H1 (cell line): ENCODE results near the gene MSI2. TPM values are rescaled to one million over a fixed set of nuclear protein-coding genes. Genes with fewer than 3 reads are reported as not detected.

Experiments used
- CTCF ChIA-PET: fragments of 300-600 bp; sonication (Branson Sonifier 250); formaldehyde crosslinking; loops from one replicate; lab custom pipeline; 2021; ENCODE audit not compliant: partially characterized antibody; lab: Charles Lee
- POLR2A ChIA-PET: fragments of 300-600 bp; sonication (Branson Sonifier 250); formaldehyde crosslinking; loops from one replicate; lab custom pipeline; 2021; ENCODE audit warnings: inconsistent platforms; ENCODE audit not compliant: partially characterized antibody; lab: Charles Lee
- DNase-seq, 2 experiments: peaks; one replicate each; pipeline versions ENCODE4 v3.0.0 to v3.0.0-alpha.2; 2010 to 2022; ENCODE audit warnings: low spot score in 2 of 2, low read depth in 1 of 2, mixed read lengths in 1 of 2
- FAIRE-seq: peaks from 2 replicates; lab custom pipeline; 2011; peaks lifted over from hg19 to GRCh38; lab: Jason Lieb, UNC
- H2AFZ ChIP-seq: 2 replicates; pipeline ENCODE4 v1.8.1; 2012; ENCODE audit warnings: low read length, inconsistent platforms
- H2AK5ac ChIP-seq: 2 replicates; pipeline ENCODE4 v1.6.1; 2013; ENCODE audit warnings: low read depth, low read length
- H2BK120ac ChIP-seq: replicated peaks from 2 replicates; pipeline ENCODE3; 2013; ENCODE audit warnings: low read depth, low read length, inconsistent platforms
- H2BK12ac ChIP-seq: 2 replicates; pipeline ENCODE4 v1.6.1; 2013; ENCODE audit warnings: low read depth, low read length
- H2BK15ac ChIP-seq: 2 replicates; pipeline ENCODE4 v1.6.1; 2013; ENCODE audit warnings: low read length
- H2BK20ac ChIP-seq: 2 replicates; pipeline ENCODE4 v1.6.1; 2013; ENCODE audit warnings: low read length
- H2BK5ac ChIP-seq: 2 replicates; pipeline ENCODE4 v1.6.1; 2013; ENCODE audit warnings: low read depth, low read length
- H3K14ac ChIP-seq: 2 replicates; pipeline ENCODE4 v1.6.1; 2013; ENCODE audit warnings: inconsistent platforms; ENCODE audit not compliant: insufficient read length
- H3K18ac ChIP-seq: 2 replicates; pipeline ENCODE4 v1.6.1; 2013; ENCODE audit warnings: low read length; ENCODE audit errors: extremely low read depth
- H3K23ac ChIP-seq: 2 replicates; pipeline ENCODE4 v1.6.1; 2013; ENCODE audit warnings: inconsistent platforms; ENCODE audit not compliant: insufficient read length
- H3K23me2 ChIP-seq: 2 replicates; pipeline ENCODE4 v1.6.1; 2013; ENCODE audit warnings: low read depth, low read length
- H3K27ac ChIP-seq: 2 replicates; pipeline ENCODE4 v1.6.1; 2011; ENCODE audit warnings: low read depth, low read length, inconsistent platforms
- H3K27me3 ChIP-seq, 4 experiments: replicated peaks in 1 of 4; 1 replicate in 1 of 4; 2 replicates in 3 of 4; pipeline versions ENCODE4 v1.6.1 to v1.8.1; 2011 to 2013; ENCODE audit warnings: low read length in 3 of 4, mild to moderate bottlenecking in 3 of 4, inconsistent platforms in 2 of 4, mixed read lengths in 2 of 4, moderate library complexity in 1 of 4; ENCODE audit not compliant: control insufficient read depth in 3 of 4, insufficient read depth in 3 of 4; ENCODE audit errors: extremely low read depth in 1 of 4
- H3K36me3 ChIP-seq, 4 experiments: 2 replicates each; pipeline versions ENCODE4 v1.6.1 to v1.8.1; 2011 to 2013; ENCODE audit warnings: mild to moderate bottlenecking in 4 of 4, low read length in 3 of 4, moderate library complexity in 2 of 4, control low read depth in 1 of 4, inconsistent platforms in 1 of 4; ENCODE audit not compliant: insufficient read depth in 4 of 4, control insufficient read depth in 2 of 4
- H3K4ac ChIP-seq: replicated peaks from 2 replicates; pipeline ENCODE3; 2013; ENCODE audit warnings: low read length, low read depth, mixed read lengths, inconsistent platforms; ENCODE audit not compliant: insufficient read length
- H3K4me1 ChIP-seq, 4 experiments: replicated peaks in 1 of 4; 1 replicate in 1 of 4; 2 replicates in 3 of 4; pipeline versions ENCODE4 v1.6.1 to v1.8.1; 2011 to 2013; ENCODE audit warnings: low read length in 3 of 4, inconsistent platforms in 2 of 4, mixed read lengths in 1 of 4; ENCODE audit not compliant: insufficient read depth in 4 of 4, control insufficient read depth in 3 of 4
- H3K4me2 ChIP-seq, 2 experiments: 2 replicates each; pipeline versions ENCODE4 v1.6.1 to v1.8.1; 2011 to 2013; ENCODE audit warnings: low read depth in 2 of 2, low read length in 2 of 2, control low read depth in 1 of 2, inconsistent platforms in 1 of 2, mild to moderate bottlenecking in 1 of 2; ENCODE audit not compliant: insufficient read depth in 1 of 2
- H3K4me3 ChIP-seq, 4 experiments: fragments of 200-600, 300-600 bp in 1 of 4; sonication (generic), shearing (Covaris generic), sonication (Bioruptor Twin) in 1 of 4; 2 replicates each; pipeline versions ENCODE4 v1.5.1 to v1.8.1; 2011 to 2016; ENCODE audit warnings: low read length in 4 of 4, low read depth in 3 of 4, control low read depth in 2 of 4, inconsistent platforms in 2 of 4, mild to moderate bottlenecking in 2 of 4, mixed read lengths in 1 of 4, moderate library complexity in 1 of 4; ENCODE audit not compliant: insufficient read depth in 2 of 4; ENCODE audit errors: extremely low read depth in 1 of 4
- H3K56ac ChIP-seq: replicated peaks from 2 replicates; pipeline ENCODE3; 2013; ENCODE audit warnings: low read depth, mild to moderate bottlenecking, mixed read lengths, low read length, inconsistent platforms; ENCODE audit not compliant: insufficient read length
- H3K79me1 ChIP-seq: 2 replicates; pipeline ENCODE4 v1.6.1; 2013; ENCODE audit warnings: low read depth, low read length, control low read depth
- H3K79me2 ChIP-seq, 2 experiments: 2 replicates each; pipeline versions ENCODE4 v1.6.1 to v1.8.1; 2012 to 2013; ENCODE audit warnings: low read length in 2 of 2, mild to moderate bottlenecking in 2 of 2, inconsistent platforms in 1 of 2; ENCODE audit not compliant: insufficient read depth in 2 of 2, control insufficient read depth in 1 of 2
- H3K9ac ChIP-seq, 4 experiments: replicated peaks in 1 of 4; 1 replicate in 1 of 4; 2 replicates in 3 of 4; pipeline versions ENCODE4 v1.6.1 to v1.8.1; 2011 to 2013; ENCODE audit warnings: low read depth in 3 of 4, low read length in 3 of 4, control low read depth in 2 of 4, mild to moderate bottlenecking in 2 of 4, moderate library complexity in 2 of 4, inconsistent platforms in 1 of 4; ENCODE audit errors: extremely low read depth in 1 of 4
- H3K9me3 ChIP-seq, 2 experiments: 2 replicates each; pipeline versions ENCODE4 v1.6.1 to v1.8.1; 2012 to 2013; ENCODE audit warnings: mild to moderate bottlenecking in 2 of 2, moderate library complexity in 2 of 2, control low read depth in 1 of 2, inconsistent platforms in 1 of 2, low read depth in 1 of 2, low read length in 1 of 2, mixed read lengths in 1 of 2; ENCODE audit not compliant: insufficient read depth in 2 of 2
- H4K20me1 ChIP-seq, 2 experiments: replicated peaks in 1 of 2; 2 replicates each; pipeline versions ENCODE3 to v1.8.1; 2011 to 2013; ENCODE audit warnings: inconsistent platforms in 2 of 2, low read length in 2 of 2, mild to moderate bottlenecking in 1 of 2; ENCODE audit not compliant: insufficient read depth in 2 of 2, control insufficient read depth in 1 of 2
- H4K5ac ChIP-seq: 2 replicates; pipeline ENCODE4 v1.6.1; 2013; ENCODE audit warnings: low read length, low read depth, mixed read lengths, inconsistent platforms; ENCODE audit not compliant: insufficient read length
- H4K8ac ChIP-seq: 2 replicates; pipeline ENCODE4 v1.8.0; 2013; ENCODE audit warnings: mild to moderate bottlenecking, moderate library complexity, low read length, inconsistent platforms; ENCODE audit not compliant: insufficient read depth; ENCODE audit errors: extremely low read depth
- H4K91ac ChIP-seq: replicated peaks from 2 replicates; pipeline ENCODE3; 2013; ENCODE audit warnings: low read length, mixed read lengths, inconsistent platforms; ENCODE audit not compliant: insufficient read length
- BCL11A ChIP-seq, 2 experiments: IDR thresholded peaks; one replicate each; pipeline ENCODE4 v1.6.1; 2011; ENCODE audit warnings: low read depth in 2 of 2, low read length in 2 of 2, mild to moderate bottlenecking in 2 of 2
- CBX8 ChIP-seq: fragments of 300-800, 300-1000 bp; sonication (generic); IDR thresholded peaks from 2 replicates; pipeline ENCODE4 v1.7.1; 2016; ENCODE audit warnings: low read depth, low read length, borderline replicate concordance
- NRF1 ChIP-seq: IDR thresholded peaks from 2 replicates; pipeline ENCODE4 v1.6.1; 2011; ENCODE audit warnings: mild to moderate bottlenecking, low read depth, low read length, improper control_type of control experiment
- RAD21 ChIP-seq, 2 experiments: IDR thresholded peaks in 1 of 2; conservative IDR thresholded peaks in 1 of 2; 2 replicates each; pipeline ENCODE4 v1.6.1; 2011; ENCODE audit warnings: low read depth in 2 of 2, low read length in 2 of 2, improper control_type of control experiment in 1 of 2, inconsistent platforms in 1 of 2, mild to moderate bottlenecking in 1 of 2, moderate library complexity in 1 of 2
- SAP30 ChIP-seq: fragments of 300-600 bp; sonication (generic); IDR thresholded peaks from 2 replicates; pipeline ENCODE4 v1.7.1; 2012; ENCODE audit warnings: low read length, moderate library complexity, mild to moderate bottlenecking, inconsistent platforms; ENCODE audit not compliant: insufficient read depth, insufficient replicate concordance
- SIRT6 ChIP-seq: IDR thresholded peaks from one replicate; pipeline ENCODE4 v1.7.1; 2012; ENCODE audit warnings: low read length, inconsistent platforms
- SP1 ChIP-seq: IDR thresholded peaks from 2 replicates; pipeline ENCODE4 v1.6.1; 2011; ENCODE audit warnings: low read depth, low read length
- TBP ChIP-seq: IDR thresholded peaks from 2 replicates; pipeline ENCODE4 v1.6.1; 2011; ENCODE audit warnings: low read depth, low read length, improper control_type of control experiment
- WGBS, 2 experiments: shearing (Covaris generic) in 1 of 2; methylation state at CpG; one replicate each; pipeline versions ENCODE4 v1.1.6 to v1.1.7; 2013 to 2015; ENCODE audit warnings: low lambda C conversion rate in 2 of 2, mixed read lengths in 2 of 2, inconsistent platforms in 1 of 2, low coverage in 1 of 2, missing lambda C conversion rate in 1 of 2; ENCODE audit not compliant: insufficient replicate concordance in 2 of 2, insufficient coverage in 1 of 2, insufficient read length in 1 of 2; ENCODE audit errors: extremely low coverage in 1 of 2, missing lambda C conversion rate in 1 of 2; 5-methylcytosine and 5-hydroxymethylcytosine counted together
- polyA plus RNA-seq, 7 experiments: library from polyadenylated mRNA; depleted of rRNA in 3 of 7; stranded (reverse) in 5 of 7; unstranded in 2 of 7; fragments of >200 nt in 5 of 7; fragments of 200-250 nt in 2 of 7; gene quantifications; 1 replicate in 5 of 7; 2 replicates in 1 of 7; 4 replicates in 1 of 7; pipeline versions ENCODE4 v1.2.1 to v1.2.3, GENCODE V29; 2011 to 2013; ENCODE audit warnings: missing spikeins in 2 of 7, mixed read lengths in 2 of 7
- total RNA-seq: library from RNA; stranded (reverse); fragmentation: NEBNext Ultra II Directional; extraction: Animal tissue kit (Norgen Biotek cat#: 25700); gene quantifications from 2 replicates; pipeline ENCODE4 v1.2.1, GENCODE V29; 2021
- TF ChIP-seq, protein P1 (sequence below): IDR thresholded peaks from 2 replicates; pipeline ENCODE4 v1.6.1; 2012; ENCODE audit warnings: low read length, inconsistent platforms

Gene MSI2
- total and polyA plus RNA-seq, 2 of the 8 experiments (the other 6 are each of a cell fraction or from before 2014, with no cell fraction given) = 36.7 to 80.6 TPM

GRCh38 chr17:57572600-57572999 is 316.3 kb downstream of the MSI2 start:
- 93% methylated on average over 13 of the region's 13 CpGs; no CpG with 5 or more reads in 1 of the 2 experiments for WGBS, 2 experiments
- Histone ChIP-seq H2AK5ac (no peak overlapping the region), H3K9me3 (no peaks in the 10 kb centered on the region), H3K36me3 (no peaks in the 10 kb centered on the region), H4K20me1 (peaks cover 0 to 4% of the 10 kb centered on the region in 2 experiments), H3K27ac (no peak overlapping the region), H3K27me3 (no peaks in the 10 kb centered on the region), H3K56ac (no peak overlapping the region), H3K9ac (no peak overlapping the region), H4K8ac (no peak overlapping the region), H3K23ac (no peak overlapping the region), H3K4me3 (no peak overlapping the region), H4K91ac (no peak overlapping the region), H3K79me2 (no peaks in the 10 kb centered on the region), H2BK120ac (no peak overlapping the region), H2AFZ (no peak overlapping the region), H2BK15ac (no peak overlapping the region), H3K79me1 (no peaks in the 10 kb centered on the region), H2BK12ac (no peak overlapping the region), H3K18ac (no peak overlapping the region), H3K4ac (no peak overlapping the region), H3K14ac (no peak overlapping the region), H4K5ac (no peak overlapping the region), H3K4me2 (no peak overlapping the region), H3K4me1 (peaks cover 0 to 8% (median 4%) of the 10 kb centered on the region in 4 experiments; a peak in 6 of 7 replicates), H2BK5ac (no peak overlapping the region), H2BK20ac (no peak overlapping the region), H3K23me2 (no peaks in the 10 kb centered on the region)
- CTCF ChIA-PET = interaction anchor here (1.4 to 2.0 kb wide), 2 partner anchors 20 to 26 kb away, joined by 6 to 8 read pairs; no protein-coding TSS in a partner anchor
- DNase-seq (no peak), FAIRE-seq (no peak)
- POLR2A ChIA-PET = no interaction called here
- no peak for TF ChIP-seq CBX8
- no peak for TF ChIP-seq SP1
- no peak for TF ChIP-seq RAD21 (IDR thresholded peaks at IDR 0.05 in 1 of 2, conservative IDR thresholded peaks at IDR 0.05 in 1 of 2; ENCODE audit: low read depth in 2 of 2, low read length in 2 of 2)
- TF ChIP-seq NRF1 = no peak
- no peak for TF ChIP-seq SAP30
- TF ChIP-seq BCL11A (IDR thresholded peaks at IDR 0.05; ENCODE audit: low read depth in 2 of 2, low read length in 2 of 2) = no peak
- TF ChIP-seq TBP = no peak
- no peak for TF ChIP-seq SIRT6
- TF ChIP-seq, protein P1, sequence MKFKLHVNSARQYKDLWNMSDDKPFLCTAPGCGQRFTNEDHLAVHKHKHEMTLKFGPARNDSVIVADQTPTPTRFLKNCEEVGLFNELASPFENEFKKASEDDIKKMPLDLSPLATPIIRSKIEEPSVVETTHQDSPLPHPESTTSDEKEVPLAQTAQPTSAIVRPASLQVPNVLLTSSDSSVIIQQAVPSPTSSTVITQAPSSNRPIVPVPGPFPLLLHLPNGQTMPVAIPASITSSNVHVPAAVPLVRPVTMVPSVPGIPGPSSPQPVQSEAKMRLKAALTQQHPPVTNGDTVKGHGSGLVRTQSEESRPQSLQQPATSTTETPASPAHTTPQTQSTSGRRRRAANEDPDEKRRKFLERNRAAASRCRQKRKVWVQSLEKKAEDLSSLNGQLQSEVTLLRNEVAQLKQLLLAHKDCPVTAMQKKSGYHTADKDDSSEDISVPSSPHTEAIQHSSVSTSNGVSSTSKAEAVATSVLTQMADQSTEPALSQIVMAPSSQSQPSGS = no peak
